A549 (cell line): Measurements from ENCODE around the gene ARID5B. TPM values are rescaled to one million over a fixed set of nuclear protein-coding genes. Genes with fewer than 3 reads are reported as not detected.

Experiments used
- ATAC-seq, 2 experiments: fragments of 200-7000 bp in 1 of 2; fragments of >200 bp in 1 of 2; cut with Nextera tagmentation in 1 of 2; cut with Tn5 transposase in 1 of 2; 3 replicates each; pipeline versions ENCODE4 v1.8.0 to v1.9.1; 2018 to 2020; ENCODE audit warnings: mild to moderate bottlenecking in 1 of 2, moderate library complexity in 1 of 2
- CTCF ChIA-PET: fragments of 300-600 bp; sonication (Branson Sonifier 250); formaldehyde crosslinking; extraction: SDS; loops from one replicate; lab custom pipeline; 2021; ENCODE audit warnings: antibody characterized with exemption, inconsistent platforms; lab: Yijun Ruan, JAX
- POLR2A ChIA-PET: fragments of 350-600 bp; formaldehyde crosslinking; extraction: SDS; loops from one replicate; lab custom pipeline; 2021; ENCODE audit warnings: antibody characterized with exemption, inconsistent platforms; lab: Yijun Ruan, JAX
- DNase-seq, 2 experiments: peaks; one replicate each; pipeline versions ENCODE4 v3.0.0 to v3.0.0-alpha.2; 2011 to 2016; ENCODE audit warnings: low read depth in 1 of 2, low spot score in 1 of 2
- FAIRE-seq: peaks from 2 replicates; lab custom pipeline; 2011; peaks lifted over from hg19 to GRCh38; lab: Jason Lieb, UNC
- H3K27ac ChIP-seq, 2 experiments: fragments of >200 bp; sonication (Bioruptor Twin); formaldehyde crosslinking; 3 replicates each; pipeline ENCODE4 v1.5.1; 2016 to 2017
- H3K4me1 ChIP-seq: fragments of >200 bp; sonication (Bioruptor Twin); formaldehyde crosslinking; 3 replicates; pipeline ENCODE4 v1.6.1; 2016
- H3K4me2 ChIP-seq: fragments of >200 bp; sonication (Bioruptor Twin); formaldehyde crosslinking; 3 replicates; pipeline ENCODE4 v1.6.1; 2016
- H3K4me3 ChIP-seq: fragments of >200 bp; sonication (Bioruptor Twin); formaldehyde crosslinking; 3 replicates; pipeline ENCODE4 v1.5.1; 2016
- H3K9me3 ChIP-seq: fragments of >200 bp; sonication (Bioruptor Twin); formaldehyde crosslinking; 3 replicates; pipeline ENCODE4 v1.6.1; 2016
- ATOH8 ChIP-seq: fragments of 250-450 bp; sonication (Bioruptor Pico); IDR thresholded peaks from 2 replicates; pipeline ENCODE4 v1.5.0; 2020; ENCODE audit warnings: low read depth, mild to moderate bottlenecking, moderate library complexity
- BCL3 ChIP-seq: fragments of >200 bp; sonication (Bioruptor Twin); formaldehyde crosslinking; IDR thresholded peaks from 3 replicates; pipeline ENCODE4 v1.6.1; 2016
- CBX2 ChIP-seq: fragments of 200-600 bp; sonication (generic); IDR thresholded peaks from 2 replicates; pipeline ENCODE4 v1.6.1; 2016; ENCODE audit warnings: low read depth, mild to moderate bottlenecking, borderline replicate concordance
- CBX8 ChIP-seq: fragments of 200-600 bp; sonication (generic); IDR thresholded peaks from 2 replicates; pipeline ENCODE4 v1.6.1; 2016
- CEBPB ChIP-seq, 2 experiments: fragments of >200 bp in 1 of 2; sonication (Bioruptor Twin) in 1 of 2; formaldehyde crosslinking in 1 of 2; IDR thresholded peaks; 2 replicates each; pipeline ENCODE4 v1.6.1; 2012 to 2016
- CHD4 ChIP-seq: fragments of 200-600 bp; sonication (generic); IDR thresholded peaks from 2 replicates; pipeline ENCODE4 v1.6.1; 2016; ENCODE audit warnings: antibody characterized with exemption, mild to moderate bottlenecking, borderline replicate concordance
- CTCF ChIP-seq: fragments of >200 bp; sonication (Bioruptor Twin); formaldehyde crosslinking; IDR thresholded peaks from 3 replicates; pipeline ENCODE4 v1.5.1; 2016
- E2F6 ChIP-seq: IDR thresholded peaks from 2 replicates; pipeline ENCODE4 v1.6.1; 2012; ENCODE audit warnings: low read depth, borderline replicate concordance
- EHMT2 ChIP-seq: fragments of 200-600 bp; sonication (generic); IDR thresholded peaks from 2 replicates; pipeline ENCODE4 v1.6.1; 2016; ENCODE audit warnings: antibody characterized with exemption, low read depth, mild to moderate bottlenecking, moderate library complexity
- FOSL2 ChIP-seq, 2 experiments: fragments of 450-650 bp in 1 of 2; fragments of >200 bp in 1 of 2; sonication (Bioruptor Twin) in 1 of 2; formaldehyde crosslinking; IDR thresholded peaks; 2 replicates each; pipeline versions ENCODE4 v1.5.0 to v1.6.1; 2016 to 2020; ENCODE audit warnings: mild to moderate bottlenecking in 1 of 2, moderate library complexity in 1 of 2
- FOXS1 ChIP-seq: fragments of 250-450 bp; sonication (Bioruptor Pico); IDR thresholded peaks from 2 replicates; pipeline ENCODE4 v1.5.0; 2020; ENCODE audit warnings: mild to moderate bottlenecking, moderate library complexity
- GATA3 ChIP-seq: IDR thresholded peaks from 2 replicates; pipeline ENCODE4 v1.6.1; 2012; ENCODE audit warnings: borderline replicate concordance
- HDAC2 ChIP-seq: fragments of 200-600 bp; sonication (generic); IDR thresholded peaks from 2 replicates; pipeline ENCODE4 v1.6.1; 2016
- HES2 ChIP-seq: fragments of >200 bp; sonication (Bioruptor Twin); formaldehyde crosslinking; IDR thresholded peaks from 2 replicates; pipeline ENCODE4 v1.6.1; 2016
- HEYL ChIP-seq: fragments of 250-450 bp; sonication (Bioruptor Pico); IDR thresholded peaks from 2 replicates; pipeline ENCODE4 v1.8.0; 2021; ENCODE audit warnings: mild to moderate bottlenecking, moderate library complexity
- HOXB13 ChIP-seq: fragments of 250-450 bp; sonication (Bioruptor Pico); IDR thresholded peaks from 2 replicates; pipeline ENCODE4 v1.5.0; 2020; ENCODE audit warnings: low read depth, mild to moderate bottlenecking, moderate library complexity
- JUN ChIP-seq, 2 experiments: fragments of >200 bp; sonication (Bioruptor Twin); formaldehyde crosslinking; IDR thresholded peaks; 2 replicates in 1 of 2; 3 replicates in 1 of 2; pipeline ENCODE4 v1.6.1; 2016 to 2017
- JUNB ChIP-seq: fragments of >200 bp; sonication (Bioruptor Twin); formaldehyde crosslinking; IDR thresholded peaks from 2 replicates; pipeline ENCODE4 v1.6.1; 2016
- MAZ ChIP-seq: fragments of 150-350 bp; IDR thresholded peaks from 2 replicates; pipeline ENCODE4 v1.6.1; 2014; ENCODE audit warnings: antibody characterized with exemption, low read depth, low read length, borderline replicate concordance
- NFE2L2 ChIP-seq: fragments of 150-350 bp; conservative IDR thresholded peaks from 2 replicates; pipeline ENCODE4 v1.6.1; 2014; ENCODE audit warnings: low read length
- NR3C1 ChIP-seq: fragments of >200 bp; sonication (Bioruptor Twin); formaldehyde crosslinking; IDR thresholded peaks from 3 replicates; pipeline ENCODE4 v1.6.1; 2017
- PBX3 ChIP-seq: IDR thresholded peaks from 2 replicates; pipeline ENCODE4 v1.6.1; 2012
- RAD21 ChIP-seq, 2 experiments: fragments of >200 bp in 1 of 2; sonication (Bioruptor Twin) in 1 of 2; formaldehyde crosslinking in 1 of 2; IDR thresholded peaks in 1 of 2; conservative IDR thresholded peaks in 1 of 2; 2 replicates in 1 of 2; 3 replicates in 1 of 2; pipeline ENCODE4 v1.6.1; 2012 to 2018; ENCODE audit warnings: inconsistent platforms in 1 of 2
- RFX5 ChIP-seq: fragments of 450-650 bp; IDR thresholded peaks from 2 replicates; pipeline ENCODE4 v1.7.1; 2014; ENCODE audit warnings: antibody characterized with exemption, mild to moderate bottlenecking, moderate library complexity
- RNF2 ChIP-seq: fragments of 200-600 bp; sonication (generic); IDR thresholded peaks from 2 replicates; pipeline ENCODE4 v1.6.1; 2016; ENCODE audit warnings: low read depth, mild to moderate bottlenecking, antibody characterized with exemption, moderate library complexity, borderline replicate concordance
- SMC3 ChIP-seq: fragments of >200 bp; sonication (Bioruptor Twin); formaldehyde crosslinking; IDR thresholded peaks from 3 replicates; pipeline ENCODE4 v1.6.1; 2018; ENCODE audit warnings: inconsistent platforms
- SREBF2 ChIP-seq: fragments of 450-650 bp; IDR thresholded peaks from 2 replicates; pipeline ENCODE4 v1.6.1; 2014; ENCODE audit warnings: mild to moderate bottlenecking, moderate library complexity
- USF2 ChIP-seq: fragments of 450-650 bp; IDR thresholded peaks from 2 replicates; pipeline ENCODE4 v1.6.1; 2014; ENCODE audit warnings: antibody characterized with exemption
- ZFP36 ChIP-seq: fragments of 450-650 bp; IDR thresholded peaks from 2 replicates; pipeline ENCODE4 v1.6.1; 2014; ENCODE audit warnings: borderline replicate concordance; ENCODE audit not compliant: partially characterized antibody
- WGBS: methylation state at CpG from one replicate; pipeline ENCODE4 v1.1.6; 2017; ENCODE audit errors: missing lambda C conversion rate; 5-methylcytosine and 5-hydroxymethylcytosine counted together
- polyA plus RNA-seq, 4 experiments: library from polyadenylated mRNA; depleted of rRNA in 3 of 4; stranded (reverse); fragments of >200 nt; fragmentation: RNase III in 1 of 4; extraction: RNeasy Plus Mini Kit Qiagen cat#74134 plus additional on column Dnase treatment in 1 of 4; gene quantifications; 2 replicates in 3 of 4; 3 replicates in 1 of 4; pipeline ENCODE4 v1.2.3, GENCODE V29; 2011 to 2017

Gene ARID5B
- polyA plus RNA-seq, 2 of the 4 experiments (the other 2 are of a cell fraction): 0.75 to 1.6 TPM

- ATAC-seq (peak; percentile 97 to 99), DNase-seq (peak; percentile 69 to 79), FAIRE-seq (no peak)
- peak overlapping the region; percentile 66 to 78 for H3K27ac ChIP-seq
- POLR2A ChIA-PET: interaction anchor here (0.7 to 1.5 kb wide), 2 partner anchors 18 to 168 kb away, joined by 4 to 9 read pairs; no protein-coding TSS in a partner anchor
- no peak overlapping the region for H3K4me3 ChIP-seq
- H3K4me2 ChIP-seq: peak overlapping the region; percentile 64
- CTCF ChIA-PET: interaction anchor here (0.7 to 5.2 kb wide), 5 partner anchors 15 to 167 kb away, joined by 3 to 25 read pairs (median 4); no protein-coding TSS in a partner anchor
- H3K4me1 ChIP-seq: peaks cover 27% of the 10 kb centered on the region
- no peaks in the 10 kb centered on the region for H3K9me3 ChIP-seq
- 0% methylated on average over 2 of the region's 2 CpGs for WGBS
- TF ChIP-seq SMC3 (peak; percentile 51), MAZ (no peak), HEYL (CRISPR knock-in tag) (no peak), RAD21 (conservative IDR thresholded peaks at IDR 0.05 in 1 of 2, IDR thresholded peaks at IDR 0.05 in 1 of 2) (peak; percentile 65 to 72), USF2 (no peak), E2F6 (no peak), CEBPB (IDR thresholded peaks at IDR 0.05) (no peak), HOXB13 (CRISPR knock-in tag) (no peak), GATA3 (peak; percentile 39; the same call in 1 of the 2 replicates), FOSL2 (IDR thresholded peaks at IDR 0.05) (0 out of 2 replicates have a peak, but pooled peaks have one; percentile 38), FOSL2 (CRISPR knock-in tag; IDR thresholded peaks at IDR 0.05) (peak; percentile 78), JUNB (peak; percentile 50), JUN (IDR thresholded peaks at IDR 0.05) (peak in 1 of 2 experiments; percentile 46; a peak in 2 of 5 replicates), CTCF (peak; percentile 35; the same call in 2 of the 3 replicates), CBX2 (no peak), EHMT2 (no peak), RFX5 (no peak), ATOH8 (no peak), RNF2 (no peak), NFE2L2 (no peak)
- TF ChIP-seq, all 56 proteins: peak for 7
Measured at GRCh38 chr10:62076891-62077290, 175.4 kb downstream of the ARID5B start.

- WGBS: 6% methylated on average over 2 of the region's 2 CpGs
- Histone ChIP-seq H3K9me3 (no peaks in the 10 kb centered on the region), H3K4me1 (peaks cover 33% of the 10 kb centered on the region), H3K27ac (peak overlapping the region; percentile 66 to 78), H3K4me3 (no peak overlapping the region), H3K4me2 (peak overlapping the region; percentile 64)
- no peak for DNase-seq
- no peak for FAIRE-seq
- ChIA-PET POLR2A (interaction anchor here (1.5 kb wide), 1 partner anchor 17 kb away, joined by 9 read pairs; no protein-coding TSS in a partner anchor), CTCF (interaction anchor here (0.7 to 5.2 kb wide), 5 partner anchors 16 to 166 kb away, joined by 3 to 25 read pairs (median 4); no protein-coding TSS in a partner anchor)
- ATAC-seq: no peak
- no peak for TF ChIP-seq NR3C1
- TF ChIP-seq USF2: no peak
- no peak for TF ChIP-seq ZFP36
- TF ChIP-seq HES2: no peak
- no peak for TF ChIP-seq SREBF2
- no peak for TF ChIP-seq FOXS1 (CRISPR knock-in tag)
- no peak for TF ChIP-seq BCL3
- TF ChIP-seq CHD4: no peak
- TF ChIP-seq SMC3: no peak
- TF ChIP-seq NFE2L2: no peak
- TF ChIP-seq CBX8: no peak
- TF ChIP-seq HDAC2: no peak
- no peak for TF ChIP-seq PBX3
- no peak for TF ChIP-seq JUN (IDR thresholded peaks at IDR 0.05)
Measured at GRCh38 chr10:62077330-62078015, 176.0 kb downstream of the ARID5B start.
